ENCODE data around the gene ACTN4. TPM values are rescaled to one million over a fixed set of nuclear protein-coding genes. Genes with fewer than 3 reads are reported as not detected.

Gene ACTN4
- total RNA-seq, 1 experiment from 2014 or later, result 1,233 TPM

- H3K79me2 ChIP-seq (ENCODE audit: low read depth), result peaks cover 42% of the 10 kb centered on the region
- H3K27me3 ChIP-seq (ENCODE audit: insufficient read depth, low read depth), result no peaks in the 10 kb centered on the region
- no peaks in the 10 kb centered on the region for H4K20me1 ChIP-seq (ENCODE audit: insufficient read depth)
- ChIA-PET POLR2A (ENCODE audit: unreplicated experiment) (no interaction called here), CTCF (no interaction called here)
- no peak overlapping the region for H2AFZ ChIP-seq
- H3K9me2 ChIP-seq (ENCODE audit: insufficient read depth), result no peaks in the 10 kb centered on the region
- intact Hi-C loops (cut with micrococcal nuclease; ENCODE audit: unreplicated experiment), result no loop called here
- no peak overlapping the region for H3K4me2 ChIP-seq
- H3K27ac ChIP-seq, result no peak overlapping the region
- TF ChIP-seq EZH2 (IDR thresholded peaks at IDR 0.05; ENCODE audit: low read depth), result no peak
- TF ChIP-seq CTCF (conservative IDR thresholded peaks at IDR 0.05), result no peak
- DNase-seq, result no peak
- peaks cover 70% of the 10 kb centered on the region; the same call in 1 of the 2 replicates for H3F3A ChIP-seq (ENCODE audit: insufficient read depth, low read depth)
- H3K36me3 ChIP-seq (ENCODE audit: low read depth), result peaks cover 53% of the 10 kb centered on the region
- BruUV-seq (replicated peaks), result no TSS peak
- H3K4me3 ChIP-seq, result no peak overlapping the region
- H3K9me3 ChIP-seq (ENCODE audit: insufficient read depth, low read depth), result no peaks in the 10 kb centered on the region
- H3K4me1 ChIP-seq (replicated peaks; ENCODE audit: insufficient read depth), result no peaks in the 10 kb centered on the region
Observed at GRCh38 chr19:38713865-38714264, 66.4 kb downstream of the ACTN4 start.

- H3K27ac ChIP-seq, result no peak overlapping the region
- H3K4me2 ChIP-seq, result no peak overlapping the region
- no peak overlapping the region for H2AFZ ChIP-seq
- intact Hi-C loops (cut with micrococcal nuclease; ENCODE audit: unreplicated experiment), result no loop called here
- no TSS peak for BruUV-seq (replicated peaks)
- TF ChIP-seq EZH2 (IDR thresholded peaks at IDR 0.05; ENCODE audit: low read depth) (no peak), CTCF (conservative IDR thresholded peaks at IDR 0.05) (no peak)
- peaks cover 3% of the 10 kb centered on the region for H3K4me1 ChIP-seq (replicated peaks; ENCODE audit: insufficient read depth)
- H3K79me2 ChIP-seq (ENCODE audit: low read depth), result peaks cover 37% of the 10 kb centered on the region; the same call in 1 of the 2 replicates
- H3K9me3 ChIP-seq (ENCODE audit: insufficient read depth, low read depth), result no peaks in the 10 kb centered on the region
- H3K4me3 ChIP-seq, result no peak overlapping the region
- no peaks in the 10 kb centered on the region for H4K20me1 ChIP-seq (ENCODE audit: insufficient read depth)
- H3K9me2 ChIP-seq (ENCODE audit: insufficient read depth), result no peaks in the 10 kb centered on the region
- no peak for DNase-seq
- peaks cover 52% of the 10 kb centered on the region for H3K36me3 ChIP-seq (ENCODE audit: low read depth)
- POLR2A ChIA-PET (ENCODE audit: unreplicated experiment), result no interaction called here
- CTCF ChIA-PET, result no interaction called here
- H3K27me3 ChIP-seq (ENCODE audit: insufficient read depth, low read depth), result no peaks in the 10 kb centered on the region
- peaks cover 71% of the 10 kb centered on the region; the same call in 1 of the 2 replicates for H3F3A ChIP-seq (ENCODE audit: insufficient read depth, low read depth)
Observed at GRCh38 chr19:38714354-38714778, 66.9 kb downstream of the ACTN4 start.

GRCh38 chr19:38715555-38715954 lies 68.1 kb downstream of the ACTN4 start:
- H3K4me1 ChIP-seq (replicated peaks; ENCODE audit: insufficient read depth), result peaks cover 11% of the 10 kb centered on the region
- peaks cover 45% of the 10 kb centered on the region for H3K36me3 ChIP-seq (ENCODE audit: low read depth)
- no peak overlapping the region for H3K4me2 ChIP-seq
- no peak for DNase-seq
- no peak overlapping the region for H2AFZ ChIP-seq
- POLR2A ChIA-PET (ENCODE audit: unreplicated experiment), result interaction anchor here (0.6 kb wide), 1 partner anchor 29 kb away, joined by 18 read pairs; no protein-coding TSS in a partner anchor
- H3K9me2 ChIP-seq (ENCODE audit: insufficient read depth), result no peaks in the 10 kb centered on the region
- H3K4me3 ChIP-seq, result no peak overlapping the region
- peaks cover 71% of the 10 kb centered on the region for H3F3A ChIP-seq (ENCODE audit: insufficient read depth, low read depth)
- H3K27ac ChIP-seq, result no peak overlapping the region
- intact Hi-C loops (cut with micrococcal nuclease; ENCODE audit: unreplicated experiment), result no loop called here
- no peaks in the 10 kb centered on the region for H3K27me3 ChIP-seq (ENCODE audit: insufficient read depth, low read depth)
- CTCF ChIA-PET, result no interaction called here
- H4K20me1 ChIP-seq (ENCODE audit: insufficient read depth), result no peaks in the 10 kb centered on the region; the same call in 1 of the 2 replicates
- BruUV-seq (replicated peaks), result no TSS peak
- H3K9me3 ChIP-seq (ENCODE audit: insufficient read depth, low read depth), result no peaks in the 10 kb centered on the region
- H3K79me2 ChIP-seq (ENCODE audit: low read depth), result peaks cover 39% of the 10 kb centered on the region; the same call in 1 of the 2 replicates
- TF ChIP-seq CTCF (conservative IDR thresholded peaks at IDR 0.05) (no peak), EZH2 (IDR thresholded peaks at IDR 0.05; ENCODE audit: low read depth) (no peak)

Measured in PC-9 (cell line).